ENCODE results near the gene GAS7. TPM values are rescaled to one million over a fixed set of nuclear protein-coding genes. Genes with fewer than 3 reads are reported as not detected.

The GAS7 gene
- total and polyA plus RNA-seq, 2 of the 13 experiments (the other 11 are each of a cell fraction or from before 2014, with no cell fraction given), result 1.0 to 5.2 TPM

GRCh38 chr17:9931144-9931741 lies 267.2 kb downstream of the GAS7 start:
- FAIRE-seq (no peak), ATAC-seq (no peak), DNase-seq (ENCODE audit: low spot score) (no peak)
- peaks cover 4 to 23% of the 10 kb centered on the region in 2 experiments; a peak in 4 of 5 replicates for H3K27me3 ChIP-seq (ENCODE audit: control insufficient read depth in 1 of 2, insufficient read depth in 2 of 2, low read length in 2 of 2)
- no peak for TF ChIP-seq HOXA5 (CRISPR knock-in tag; IDR thresholded peaks at IDR 0.05)
- no peak for TF ChIP-seq FOXA1 (IDR thresholded peaks at IDR 0.05)
- TF ChIP-seq FOXA1 (CRISPR knock-in tag; IDR thresholded peaks at IDR 0.05), result no peak
- TF ChIP-seq ZNF496 (CRISPR knock-in tag; IDR thresholded peaks at IDR 0.05; ENCODE audit: insufficient replicate concordance), result no peak
- no peak overlapping the region for H3K4me3 ChIP-seq (replicated peaks in 1 of 3; ENCODE audit: insufficient read depth in 1 of 3, low read depth in 2 of 3, low read length in 3 of 3)
- no peak overlapping the region for H3K4me2 ChIP-seq (ENCODE audit: low read depth, low read length)
- in situ Hi-C loops (cut with HindIII; ENCODE audit: extremely low pct_ligation_motif_present, low pct_unique_long_range_greater_than_20kb) (no loop called here), intact Hi-C loops (cut with micrococcal nuclease; ENCODE audit: unreplicated experiment) (no loop called here)
- ChIA-PET POLR2A (no interaction called here), CTCF (ENCODE audit: low intra/inter-chr PET ratio, low total read pairs) (no interaction called here)
- 0 out of 2 replicates have a peak, but pooled peaks cover 2% of the 10 kb centered on the region for H4K20me1 ChIP-seq (ENCODE audit: insufficient read depth, low read length)
- H2AFZ ChIP-seq (ENCODE audit: low read length), result no peak overlapping the region
- H3K9ac ChIP-seq (ENCODE audit: insufficient read depth, low read depth, low read length), result no peak overlapping the region
- H3K36me3 ChIP-seq (replicated peaks in 1 of 2; ENCODE audit: control insufficient read depth in 1 of 2, insufficient read depth in 2 of 2, low read length in 2 of 2), result no peaks in the 10 kb centered on the region
- no TSS peak for BruUV-seq (replicated peaks)
- no peaks in the 10 kb centered on the region for H3K9me3 ChIP-seq (ENCODE audit: low read length)
- H3K79me2 ChIP-seq (ENCODE audit: insufficient read depth, low read length), result no peaks in the 10 kb centered on the region
- WGBS (ENCODE audit: low lambda C conversion rate), result 17% methylated on average over 9 of the region's 12 CpGs
- H3K4me1 ChIP-seq (ENCODE audit: insufficient read depth, low read length), result no peaks in the 10 kb centered on the region
- no peak overlapping the region for H3K27ac ChIP-seq (ENCODE audit: extremely low read length, insufficient read depth, low read length)

- H4K20me1 ChIP-seq (ENCODE audit: insufficient read depth, low read length), result no peaks in the 10 kb centered on the region
- H3K36me3 ChIP-seq (replicated peaks in 1 of 2; ENCODE audit: control insufficient read depth in 1 of 2, insufficient read depth in 2 of 2, low read length in 2 of 2), result no peaks in the 10 kb centered on the region
- ChIA-PET POLR2A (no interaction called here), CTCF (ENCODE audit: low intra/inter-chr PET ratio, low total read pairs) (no interaction called here)
- H3K9me3 ChIP-seq (ENCODE audit: low read length), result no peaks in the 10 kb centered on the region
- no peak overlapping the region for H2AFZ ChIP-seq (ENCODE audit: low read length)
- no peak for ATAC-seq
- in situ Hi-C loops (cut with HindIII; ENCODE audit: extremely low pct_ligation_motif_present, low pct_unique_long_range_greater_than_20kb) (no loop called here), intact Hi-C loops (cut with micrococcal nuclease; ENCODE audit: unreplicated experiment) (no loop called here)
- FAIRE-seq, result no peak
- 30% methylated on average over 8 of the region's 8 CpGs for WGBS (ENCODE audit: low lambda C conversion rate)
- H3K27ac ChIP-seq (ENCODE audit: extremely low read length, insufficient read depth, low read length), result no peak overlapping the region
- H3K4me2 ChIP-seq (ENCODE audit: low read depth, low read length), result no peak overlapping the region
- no peak for TF ChIP-seq ZNF672 (CRISPR knock-in tag; IDR thresholded peaks at IDR 0.05)
- no peak overlapping the region for H3K4me3 ChIP-seq (replicated peaks in 1 of 3; ENCODE audit: insufficient read depth in 1 of 3, low read depth in 2 of 3, low read length in 3 of 3)
- H3K4me1 ChIP-seq (ENCODE audit: insufficient read depth, low read length), result no peaks in the 10 kb centered on the region
- no peaks in the 10 kb centered on the region for H3K79me2 ChIP-seq (ENCODE audit: insufficient read depth, low read length)
- DNase-seq (ENCODE audit: low spot score), result no peak
- H3K9ac ChIP-seq (ENCODE audit: insufficient read depth, low read depth, low read length), result no peak overlapping the region
- no TSS peak for BruUV-seq (replicated peaks)
- H3K27me3 ChIP-seq (ENCODE audit: control insufficient read depth in 1 of 2, insufficient read depth in 2 of 2, low read length in 2 of 2), result peaks cover 5 to 22% of the 10 kb centered on the region in 2 experiments; a peak in 4 of 5 replicates
Observed at GRCh38 chr17:9929871-9930270, 268.5 kb downstream of the GAS7 start.
